ENCODE results near the gene DENND5A. TPM values are rescaled to one million over a fixed set of nuclear protein-coding genes. Genes with fewer than 3 reads are reported as not detected.
"Not testable (repeated sequence)": the region's sequence is repeated elsewhere in the genome, so short reads cannot be mapped to it uniquely, and the experiment has no call there.

DENND5A gene
- total RNA-seq, 1 experiment from 2014 or later: 110 TPM

GRCh38 chr11:9104580-9104979 lies 160.6 kb downstream of the DENND5A start:
- Histone ChIP-seq H3K36me3 (replicated peaks; ENCODE audit: control insufficient read depth, insufficient read depth, low read length) (no peaks in the 10 kb centered on the region), H3K4me3 (ENCODE audit: insufficient read depth, low read depth, low read length) (no peak overlapping the region), H3K27me3 (ENCODE audit: control insufficient read depth, insufficient read depth, low read length) (no peaks in the 10 kb centered on the region)
- no peak for DNase-seq

GRCh38 chr11:9103542-9104276 lies 161.4 kb downstream of the DENND5A start:
- DNase-seq: no peak
- no peak overlapping the region for H3K4me3 ChIP-seq (ENCODE audit: insufficient read depth, low read depth, low read length)
- H3K36me3 ChIP-seq (replicated peaks; ENCODE audit: control insufficient read depth, insufficient read depth, low read length): no peaks in the 10 kb centered on the region
- no peaks in the 10 kb centered on the region for H3K27me3 ChIP-seq (ENCODE audit: control insufficient read depth, insufficient read depth, low read length)

GRCh38 chr11:9099617-9100016 lies 165.5 kb downstream of the DENND5A start:
- Histone ChIP-seq H3K36me3 (replicated peaks; ENCODE audit: control insufficient read depth, insufficient read depth, low read length) (no peaks in the 10 kb centered on the region), H3K27me3 (ENCODE audit: control insufficient read depth, insufficient read depth, low read length) (no peaks in the 10 kb centered on the region; the same call in 1 of the 2 replicates), H3K4me3 (ENCODE audit: insufficient read depth, low read depth, low read length) (no peak overlapping the region)
- DNase-seq: no peak

- H3K27me3 ChIP-seq (ENCODE audit: control insufficient read depth, insufficient read depth, low read length); H3K36me3 ChIP-seq (replicated peaks; ENCODE audit: control insufficient read depth, insufficient read depth, low read length); H3K4me3 ChIP-seq (ENCODE audit: insufficient read depth, low read depth, low read length); DNase-seq: not testable (repeated sequence)
These were observed 166.7 kb downstream of the DENND5A start for GRCh38 chr11:9098455-9098854.

GRCh38 chr11:9097186-9097943 lies 167.8 kb downstream of the DENND5A start:
- H3K36me3 ChIP-seq (replicated peaks; ENCODE audit: control insufficient read depth, insufficient read depth, low read length); H3K27me3 ChIP-seq (ENCODE audit: control insufficient read depth, insufficient read depth, low read length); H3K4me3 ChIP-seq (ENCODE audit: insufficient read depth, low read depth, low read length); DNase-seq: not testable (repeated sequence)

- H3K4me3 ChIP-seq (ENCODE audit: insufficient read depth, low read depth, low read length): no peak overlapping the region
- peaks cover 11% of the 10 kb centered on the region for H3K27me3 ChIP-seq (ENCODE audit: control insufficient read depth, insufficient read depth, low read length)
- no peaks in the 10 kb centered on the region for H3K36me3 ChIP-seq (replicated peaks; ENCODE audit: control insufficient read depth, insufficient read depth, low read length)
- DNase-seq: no peak
These were observed 168.7 kb downstream of the DENND5A start for GRCh38 chr11:9096427-9096826.

GRCh38 chr11:9095421-9095820 lies 169.7 kb downstream of the DENND5A start:
- DNase-seq: peak; percentile 53
- Histone ChIP-seq H3K4me3 (ENCODE audit: insufficient read depth, low read depth, low read length) (no peak overlapping the region), H3K27me3 (ENCODE audit: control insufficient read depth, insufficient read depth, low read length) (peaks cover 19% of the 10 kb centered on the region), H3K36me3 (replicated peaks; ENCODE audit: control insufficient read depth, insufficient read depth, low read length) (no peaks in the 10 kb centered on the region)

- DNase-seq: no peak
- Histone ChIP-seq H3K4me3 (ENCODE audit: insufficient read depth, low read depth, low read length) (no peak overlapping the region), H3K36me3 (replicated peaks; ENCODE audit: control insufficient read depth, insufficient read depth, low read length) (no peaks in the 10 kb centered on the region)
These were observed 170.7 kb downstream of the DENND5A start for GRCh38 chr11:9094420-9094819.

GRCh38 chr11:9092853-9093778 lies 172.0 kb downstream of the DENND5A start:
- H3K27me3 ChIP-seq (ENCODE audit: control insufficient read depth, insufficient read depth, low read length): peaks cover 33% of the 10 kb centered on the region
- peak; percentile 47 for DNase-seq
- no peak overlapping the region for H3K4me3 ChIP-seq (ENCODE audit: insufficient read depth, low read depth, low read length)
- H3K36me3 ChIP-seq (replicated peaks; ENCODE audit: control insufficient read depth, insufficient read depth, low read length): no peaks in the 10 kb centered on the region

More at GRCh38 chr11:9094420-9094819, 170.7 kb downstream of the DENND5A start:
- peaks cover 28% of the 10 kb centered on the region for H3K27me3 ChIP-seq (ENCODE audit: control insufficient read depth, insufficient read depth, low read length)

GRCh38 chr11:9092072-9092471 lies 173.1 kb downstream of the DENND5A start:
- no peak overlapping the region; the same call in 1 of the 2 replicates for H3K4me3 ChIP-seq (ENCODE audit: insufficient read depth, low read depth, low read length)
- peaks cover 33% of the 10 kb centered on the region for H3K27me3 ChIP-seq (ENCODE audit: control insufficient read depth, insufficient read depth, low read length)

GRCh38 chr11:9091044-9091922 lies 173.9 kb downstream of the DENND5A start, which contains the start of gene SCUBE2:
SCUBE2 (minus strand) TSS chr11:9091599; CDS start chr11:9091528, 71 bp downstream.
- peak; percentile 90 for DNase-seq
- peaks cover 33% of the 10 kb centered on the region for H3K27me3 ChIP-seq (ENCODE audit: control insufficient read depth, insufficient read depth, low read length)
- no peaks in the 10 kb centered on the region for H3K36me3 ChIP-seq (replicated peaks; ENCODE audit: control insufficient read depth, insufficient read depth, low read length)
- peak within 1 kb of the TSS; percentile 35 for H3K4me3 ChIP-seq (ENCODE audit: insufficient read depth, low read depth, low read length)

More at GRCh38 chr11:9092072-9092471, 173.1 kb downstream of the DENND5A start:
- no peaks in the 10 kb centered on the region for H3K36me3 ChIP-seq (replicated peaks; ENCODE audit: control insufficient read depth, insufficient read depth, low read length)
- peak; percentile 43 for DNase-seq

GRCh38 chr11:9090488-9091043 lies 174.6 kb downstream of the DENND5A start:
- no peaks in the 10 kb centered on the region for H3K36me3 ChIP-seq (replicated peaks; ENCODE audit: control insufficient read depth, insufficient read depth, low read length)
- peak; percentile 61 for DNase-seq
- H3K4me3 ChIP-seq (ENCODE audit: insufficient read depth, low read depth, low read length): peak overlapping the region; percentile 35
- H3K27me3 ChIP-seq (ENCODE audit: control insufficient read depth, insufficient read depth, low read length): peaks cover 33% of the 10 kb centered on the region

GRCh38 chr11:9089636-9090035 lies 175.5 kb downstream of the DENND5A start:
- Histone ChIP-seq H3K36me3 (replicated peaks; ENCODE audit: control insufficient read depth, insufficient read depth, low read length) (no peaks in the 10 kb centered on the region), H3K4me3 (ENCODE audit: insufficient read depth, low read depth, low read length) (no peak overlapping the region), H3K27me3 (ENCODE audit: control insufficient read depth, insufficient read depth, low read length) (peaks cover 33% of the 10 kb centered on the region)
- no peak for DNase-seq

All from H7 (cell line).